Measurements from ENCODE around the gene GDAP2. TPM values are rescaled to one million over a fixed set of nuclear protein-coding genes. Genes with fewer than 3 reads are reported as not detected.

GDAP2 gene
- total RNA-seq, 1 experiment from 2014 or later: 18.6 TPM

GRCh38 chr1:117842408-117843170, 86.8 kb downstream of the GDAP2 start:
- peak; percentile 48 for DNase-seq (ENCODE audit: low read depth)

GRCh38 chr1:117841117-117841650, 88.2 kb downstream of the GDAP2 start:
- DNase-seq (ENCODE audit: low read depth): no peak

- peak; percentile 87 for DNase-seq (ENCODE audit: low read depth)
These were observed 90.5 kb downstream of the GDAP2 start for GRCh38 chr1:117838911-117839310.

- no peak for DNase-seq (ENCODE audit: low read depth)
These were observed 93.4 kb downstream of the GDAP2 start for GRCh38 chr1:117836069-117836468.

- no peak for DNase-seq (ENCODE audit: low read depth)
These were observed 95.0 kb downstream of the GDAP2 start for GRCh38 chr1:117834416-117834815.

- no peak for DNase-seq (ENCODE audit: low read depth)
These were observed 97.0 kb downstream of the GDAP2 start for GRCh38 chr1:117832453-117832852.

- no peak for DNase-seq (ENCODE audit: low read depth)
These were observed 99.2 kb downstream of the GDAP2 start for GRCh38 chr1:117830222-117830621.

- DNase-seq (ENCODE audit: low read depth): no peak
These were observed 101.2 kb downstream of the GDAP2 start for GRCh38 chr1:117828201-117828600.

- DNase-seq (ENCODE audit: low read depth): peak; percentile 92
These were observed 102.8 kb downstream of the GDAP2 start for GRCh38 chr1:117826540-117827078.

GRCh38 chr1:117826119-117826518, 103.3 kb downstream of the GDAP2 start:
- DNase-seq (ENCODE audit: low read depth): no peak

GRCh38 chr1:117825414-117825813, 104.0 kb downstream of the GDAP2 start:
- no peak for DNase-seq (ENCODE audit: low read depth)

GRCh38 chr1:117824616-117825015, 104.8 kb downstream of the GDAP2 start:
- no peak for DNase-seq (ENCODE audit: low read depth)

GRCh38 chr1:117821774-117822482, 107.5 kb downstream of the GDAP2 start:
- DNase-seq (ENCODE audit: low read depth): peak; percentile 97

GRCh38 chr1:117821382-117821755, 108.1 kb downstream of the GDAP2 start:
- DNase-seq (ENCODE audit: low read depth): no peak

- no peak for DNase-seq (ENCODE audit: low read depth)
These were observed 108.6 kb downstream of the GDAP2 start for GRCh38 chr1:117820694-117821381.

- DNase-seq (ENCODE audit: low read depth): no peak
These were observed 109.3 kb downstream of the GDAP2 start for GRCh38 chr1:117820096-117820495.

GRCh38 chr1:117819301-117819700, 110.1 kb downstream of the GDAP2 start:
- no peak for DNase-seq (ENCODE audit: low read depth)

- DNase-seq (ENCODE audit: low read depth): no peak
These were observed 111.0 kb downstream of the GDAP2 start for GRCh38 chr1:117818456-117818855.

GRCh38 chr1:117817629-117818028, 111.8 kb downstream of the GDAP2 start:
- DNase-seq (ENCODE audit: low read depth): no peak

GRCh38 chr1:117815926-117816325, 113.5 kb downstream of the GDAP2 start:
- peak; percentile 36 for DNase-seq (ENCODE audit: low read depth)

All from HT1080 (cell line).